Cardiac ventricle fibroblast (primary cell): ENCODE measurements around the gene BLOC1S1. TPM values are rescaled to one million over a fixed set of nuclear protein-coding genes. Genes with fewer than 3 reads are reported as not detected.

Experiments used
- total RNA-seq: library from RNA; depleted of rRNA; stranded (reverse); fragments of >200 nt; gene quantifications from 2 replicates; pipeline ENCODE4 v1.2.3, GENCODE V29; 2015

The BLOC1S1 gene
- 128 and 131 TPM in 2 replicates for total RNA-seq

GRCh38 chr12:55715833-55716581 lies at the start of gene BLOC1S1:
BLOC1S1 (plus strand) TSS chr12:55716046; CDS start chr12:55716052, 6 bp downstream.

GRCh38 chr12:55707841-55708694 lies 7.8 kb upstream of the BLOC1S1 start, which contains the start of gene ITGA7:
ITGA7 (minus strand) TSS chr12:55707904; CDS start chr12:55707682, 222 bp downstream.

GRCh38 chr12:55720071-55720564 lies 4.3 kb downstream of the BLOC1S1 start, which contains the start of gene RDH5:
RDH5 (plus strand) TSS chr12:55720393; CDS start chr12:55721185, 792 bp downstream.

GRCh38 chr12:55728939-55729818 lies 13.3 kb downstream of the BLOC1S1 start, which contains the start of gene CD63:
CD63 (minus strand) TSS chr12:55729009; CDS start chr12:55728341, 668 bp downstream.

GRCh38 chr12:55742719-55743405 lies 27.0 kb downstream of the BLOC1S1 start, which contains the start of gene GDF11:
GDF11 (plus strand) TSS chr12:55743122; CDS start chr12:55743317, 195 bp downstream.

Other genes with a start within 250 kb of the BLOC1S1 start
- gene OR6C70, start 245.9 kb upstream of the BLOC1S1 start, total RNA-seq, result not detected in 2 replicates
- not detected in 2 replicates for gene OR6C68, start 223.7 kb upstream of the BLOC1S1 start, total RNA-seq
- not detected in 2 replicates for gene OR6C4, start 166.4 kb upstream of the BLOC1S1 start, total RNA-seq
- not detected in 2 replicates for gene OR2AP1, start 143.6 kb upstream of the BLOC1S1 start, total RNA-seq
- gene OR10P1, start 79.2 kb upstream of the BLOC1S1 start, total RNA-seq, result not detected in 2 replicates
- gene ITGA7, start 8.1 kb upstream of the BLOC1S1 start, total RNA-seq, result 89.7 and 106 TPM in 2 replicates
- 33.4 and 34.8 TPM in 2 replicates for gene RDH5, start 4.3 kb downstream of the BLOC1S1 start, total RNA-seq
- gene CD63, start 13.0 kb downstream of the BLOC1S1 start, total RNA-seq, result 1,975 and 2,145 TPM in 2 replicates
- gene GDF11, start 27.1 kb downstream of the BLOC1S1 start, total RNA-seq, result 6.6 and 8.2 TPM in 2 replicates
- gene SARNP, start 101.7 kb downstream of the BLOC1S1 start, total RNA-seq, result 62.7 and 67.1 TPM in 2 replicates
- gene ORMDL2, start 102.0 kb downstream of the BLOC1S1 start, total RNA-seq, result 8.5 and 15.4 TPM in 2 replicates
- gene DNAJC14, start 113.5 kb downstream of the BLOC1S1 start, total RNA-seq, result 27.6 and 32.8 TPM in 2 replicates
- 36.8 and 37.2 TPM in 2 replicates for gene MMP19, start 126.9 kb downstream of the BLOC1S1 start, total RNA-seq
- 24.9 and 29.9 TPM in 2 replicates for gene PYM1, start 211.8 kb downstream of the BLOC1S1 start, total RNA-seq
- gene DGKA, start 215.1 kb downstream of the BLOC1S1 start, total RNA-seq, result 39.6 and 47.5 TPM in 2 replicates
- 0.44 and 0.68 TPM in 2 replicates for gene PMEL, start 250.0 kb downstream of the BLOC1S1 start, total RNA-seq